H9 (cell line): ENCODE measurements around the gene USP44. TPM values are rescaled to one million over a fixed set of nuclear protein-coding genes. Genes with fewer than 3 reads are reported as not detected.

Experiments used
- DNase-seq: peaks from one replicate; pipeline ENCODE4 v3.0.0-alpha.2; 2017
- H2AFZ ChIP-seq: one replicate; pipeline ENCODE4 v1.6.1; 2013; ENCODE audit warnings: mild to moderate bottlenecking, low read length, control low read depth, moderate library complexity
- H2AK5ac ChIP-seq: 2 replicates; pipeline ENCODE4 v1.6.1; 2013; ENCODE audit warnings: low read length, control low read depth, mixed read lengths; ENCODE audit not compliant: insufficient read length
- H2BK120ac ChIP-seq: one replicate; pipeline ENCODE4 v1.6.1; 2013; ENCODE audit warnings: low read depth, mild to moderate bottlenecking, low read length, control low read depth, inconsistent platforms; ENCODE audit not compliant: poor library complexity, severe bottlenecking
- H2BK12ac ChIP-seq: 2 replicates; pipeline ENCODE4 v1.6.1; 2013; ENCODE audit warnings: low read length, control low read depth, mixed read lengths, low read depth; ENCODE audit not compliant: insufficient read length
- H2BK15ac ChIP-seq: 2 replicates; pipeline ENCODE4 v1.6.1; 2013; ENCODE audit warnings: low read depth, low read length, control low read depth
- H2BK20ac ChIP-seq: one replicate; pipeline ENCODE4 v1.6.1; 2013; ENCODE audit warnings: low read depth, mild to moderate bottlenecking, low read length, control low read depth, inconsistent platforms; ENCODE audit not compliant: poor library complexity, severe bottlenecking
- H2BK5ac ChIP-seq: 2 replicates; pipeline ENCODE4 v1.6.1; 2013; ENCODE audit warnings: low read length, control low read depth, mixed read lengths; ENCODE audit not compliant: insufficient read length
- H3K14ac ChIP-seq: 2 replicates; pipeline ENCODE4 v1.6.1; 2013; ENCODE audit warnings: low read length, control low read depth; ENCODE audit not compliant: insufficient read depth
- H3K18ac ChIP-seq: 2 replicates; pipeline ENCODE4 v1.6.1; 2013; ENCODE audit warnings: low read depth, mild to moderate bottlenecking, mixed read lengths, low read length, control low read depth; ENCODE audit not compliant: insufficient read length
- H3K23ac ChIP-seq: 2 replicates; pipeline ENCODE4 v1.6.1; 2013; ENCODE audit warnings: low read length, control low read depth, mixed read lengths, low read depth; ENCODE audit not compliant: insufficient read length
- H3K23me2 ChIP-seq: 2 replicates; pipeline ENCODE4 v1.6.1; 2013; ENCODE audit warnings: low read depth, mild to moderate bottlenecking, mixed read lengths, low read length, control low read depth; ENCODE audit not compliant: insufficient read length, poor library complexity, severe bottlenecking
- H3K27ac ChIP-seq: 2 replicates; pipeline ENCODE4 v1.5.1; 2013; ENCODE audit warnings: low read length, control low read depth, mixed read lengths, low read depth; ENCODE audit not compliant: insufficient read length
- H3K27me3 ChIP-seq: 2 replicates; pipeline ENCODE4 v1.6.1; 2013; ENCODE audit warnings: low read length, control low read depth, inconsistent platforms; ENCODE audit not compliant: insufficient read depth
- H3K4ac ChIP-seq: 2 replicates; pipeline ENCODE4 v1.6.1; 2013; ENCODE audit warnings: low read depth, mild to moderate bottlenecking, control low read depth, inconsistent platforms, low read length, moderate library complexity
- H3K4me1 ChIP-seq: 2 replicates; pipeline ENCODE4 v1.6.1; 2013; ENCODE audit warnings: low read length, control low read depth, inconsistent platforms; ENCODE audit not compliant: insufficient read depth
- H3K4me2 ChIP-seq: 2 replicates; pipeline ENCODE4 v1.6.1; 2013; ENCODE audit warnings: low read length, control low read depth, mixed read lengths; ENCODE audit not compliant: insufficient read length, insufficient read depth
- H3K56ac ChIP-seq: 2 replicates; pipeline ENCODE4 v1.6.1; 2013; ENCODE audit warnings: low read depth, mild to moderate bottlenecking, mixed read lengths, low read length, control low read depth; ENCODE audit not compliant: insufficient read length
- H3K79me1 ChIP-seq: 2 replicates; pipeline ENCODE4 v1.6.1; 2013; ENCODE audit warnings: low read depth, mild to moderate bottlenecking, moderate library complexity, low read length, control low read depth, inconsistent platforms; ENCODE audit not compliant: insufficient read depth, poor library complexity, severe bottlenecking
- H3K79me2 ChIP-seq: 2 replicates; pipeline ENCODE4 v1.6.1; 2013; ENCODE audit warnings: low read length, control low read depth, inconsistent platforms; ENCODE audit not compliant: insufficient read depth
- H3K9ac ChIP-seq: 2 replicates; pipeline ENCODE4 v1.6.1; 2013; ENCODE audit warnings: low read length, control low read depth, mixed read lengths; ENCODE audit not compliant: insufficient read length; ENCODE audit errors: extremely low read depth
- H3K9me3 ChIP-seq: one replicate; pipeline ENCODE4 v1.6.1; 2013; ENCODE audit warnings: low read depth, low read length, inconsistent platforms; ENCODE audit not compliant: control insufficient read depth
- H3T11ph ChIP-seq: one replicate; pipeline ENCODE4 v1.6.1; 2013; ENCODE audit warnings: mild to moderate bottlenecking, low read length, control low read depth, inconsistent platforms
- H4K20me1 ChIP-seq: one replicate; pipeline ENCODE4 v1.6.1; 2013; ENCODE audit not compliant: control insufficient read depth, insufficient read length, insufficient read depth
- H4K5ac ChIP-seq: 2 replicates; pipeline ENCODE4 v1.6.1; 2013; ENCODE audit warnings: low read depth, mild to moderate bottlenecking, mixed read lengths, low read length, control low read depth; ENCODE audit not compliant: insufficient read length
- H4K8ac ChIP-seq: replicated peaks from 2 replicates; pipeline ENCODE4 v1.6.1; 2013; ENCODE audit warnings: low read length, control low read depth, mixed read lengths, low read depth; ENCODE audit not compliant: insufficient read length
- H4K91ac ChIP-seq: 2 replicates; pipeline ENCODE4 v1.6.1; 2013; ENCODE audit warnings: low read depth, mild to moderate bottlenecking, moderate library complexity, mixed read lengths, low read length, control low read depth; ENCODE audit not compliant: insufficient read length
- H3K27ac Mint-ChIP-seq, 3 experiments: 2 replicates in 2 of 3; 3 replicates in 1 of 3; pipeline ENCODE4 v1.8.0; 2020 to 2021; ENCODE audit warnings: mixed read lengths in 3 of 3, mild to moderate bottlenecking in 1 of 3, moderate library complexity in 1 of 3
- H3K27me3 Mint-ChIP-seq: 2 replicates; pipeline ENCODE4 v1.8.0; 2021; ENCODE audit warnings: low read depth, mild to moderate bottlenecking, moderate library complexity, mixed read lengths
- H3K36me3 Mint-ChIP-seq, 3 experiments: 2 replicates in 2 of 3; 3 replicates in 1 of 3; pipeline ENCODE4 v1.8.0; 2020 to 2021; ENCODE audit warnings: low read depth in 3 of 3, mixed read lengths in 3 of 3; ENCODE audit not compliant: insufficient read depth in 1 of 3
- H3K4me1 Mint-ChIP-seq, 2 experiments: 2 replicates each; pipeline ENCODE4 v1.8.0; 2020; ENCODE audit warnings: mixed read lengths in 2 of 2
- H3K4me3 Mint-ChIP-seq, 2 experiments: 2 replicates in 1 of 2; 3 replicates in 1 of 2; pipeline ENCODE4 v1.8.0; 2020 to 2021; ENCODE audit warnings: mild to moderate bottlenecking in 2 of 2, mixed read lengths in 2 of 2, moderate library complexity in 1 of 2
- H3K9me3 Mint-ChIP-seq, 2 experiments: 2 replicates in 1 of 2; 3 replicates in 1 of 2; pipeline ENCODE4 v1.8.0; 2020; ENCODE audit warnings: mild to moderate bottlenecking in 2 of 2, mixed read lengths in 2 of 2, moderate library complexity in 1 of 2
- WGBS: extraction: QIAGEN DNeasy Blood & Tissue Kit; methylation state at CpG from one replicate; pipeline ENCODE4 v1.1.7; 2013; ENCODE audit warnings: missing lambda C conversion rate, low lambda C conversion rate, mixed read lengths; ENCODE audit not compliant: insufficient read length; ENCODE audit errors: extremely low coverage; 5-methylcytosine and 5-hydroxymethylcytosine counted together
- total RNA-seq: library from RNA; stranded (reverse); gene quantifications from 2 replicates; pipeline ENCODE4 v1.2.1, GENCODE V29; 2021
- TF ChIP-seq, protein P1 (sequence below): fragments of 200-600 bp; sonication (generic); conservative IDR thresholded peaks from 3 replicates; pipeline ENCODE4 v1.8.0; 2021; ENCODE audit warnings: antibody characterized with exemption, mild to moderate bottlenecking

USP44 gene
- total RNA-seq, 1 experiment from 2014 or later = 185 TPM

DNA sequence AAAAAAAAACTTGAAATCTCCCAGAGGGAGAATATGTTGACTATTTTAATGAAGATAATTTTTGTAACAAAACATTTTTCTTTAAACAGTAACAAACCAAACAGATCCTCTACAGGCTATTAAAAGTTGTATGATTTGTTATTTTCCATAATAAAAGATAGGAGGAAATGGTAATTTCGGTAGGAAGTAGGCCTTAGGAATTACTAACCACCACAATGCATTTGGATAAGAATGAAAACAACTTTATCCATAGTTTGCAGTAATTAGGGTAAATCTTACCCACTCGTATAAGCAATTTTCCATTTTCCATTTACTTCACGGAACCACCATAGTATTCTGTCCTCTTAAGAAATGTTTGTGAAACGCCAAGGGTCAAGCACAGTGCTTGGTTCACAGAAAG is 6.0 kb downstream of the USP44 start:
- no peaks in the 10 kb centered on the region for H3K23me2 ChIP-seq
- no peak overlapping the region for H2BK15ac ChIP-seq
- no peaks in the 10 kb centered on the region for H3K27me3 ChIP-seq
- peak overlapping the region; percentile 83 for H3K27ac ChIP-seq
- H2BK20ac ChIP-seq = no peak overlapping the region
- H3K56ac ChIP-seq = no peak overlapping the region
- H4K5ac ChIP-seq = no peak overlapping the region
- no peaks in the 10 kb centered on the region; the same call in 1 of the 2 replicates for H3K4me1 ChIP-seq
- no peak overlapping the region for H2AK5ac ChIP-seq
- peaks cover 32% of the 10 kb centered on the region; the same call in 1 of the 2 replicates for H3K79me2 ChIP-seq
- H4K8ac ChIP-seq = no peak overlapping the region
- H4K20me1 ChIP-seq = no peaks in the 10 kb centered on the region
- no peak overlapping the region for H3T11ph ChIP-seq
- no peak overlapping the region for H2BK5ac ChIP-seq
- H3K23ac ChIP-seq = no peak overlapping the region
- peaks cover 1% of the 10 kb centered on the region; the same call in 1 of the 2 replicates for H3K27me3 Mint-ChIP-seq
- no peak overlapping the region for H2BK12ac ChIP-seq
- H3K4me3 Mint-ChIP-seq = peak overlapping the region; percentile 83 to 96
- no peak for DNase-seq
- no peak overlapping the region for H3K14ac ChIP-seq
- H3K18ac ChIP-seq = no peak overlapping the region
- no peaks in the 10 kb centered on the region for H3K9me3 ChIP-seq
- H3K4me1 Mint-ChIP-seq = peaks cover 34 to 41% of the 10 kb centered on the region in 2 experiments
- no peak overlapping the region for H3K4ac ChIP-seq
- no CpG with 5 or more reads among the region's 4 CpGs for WGBS
- H4K91ac ChIP-seq = no peak overlapping the region
- H3K27ac Mint-ChIP-seq = peak overlapping the region; percentile 11 to 93 (median 89); a peak in 6 of 7 replicates
- H3K9me3 Mint-ChIP-seq = peaks cover 0 to 5% of the 10 kb centered on the region in 2 experiments; a peak in 2 of 5 replicates
- H3K9ac ChIP-seq = peak overlapping the region; percentile 36
- TF ChIP-seq, protein P1, sequence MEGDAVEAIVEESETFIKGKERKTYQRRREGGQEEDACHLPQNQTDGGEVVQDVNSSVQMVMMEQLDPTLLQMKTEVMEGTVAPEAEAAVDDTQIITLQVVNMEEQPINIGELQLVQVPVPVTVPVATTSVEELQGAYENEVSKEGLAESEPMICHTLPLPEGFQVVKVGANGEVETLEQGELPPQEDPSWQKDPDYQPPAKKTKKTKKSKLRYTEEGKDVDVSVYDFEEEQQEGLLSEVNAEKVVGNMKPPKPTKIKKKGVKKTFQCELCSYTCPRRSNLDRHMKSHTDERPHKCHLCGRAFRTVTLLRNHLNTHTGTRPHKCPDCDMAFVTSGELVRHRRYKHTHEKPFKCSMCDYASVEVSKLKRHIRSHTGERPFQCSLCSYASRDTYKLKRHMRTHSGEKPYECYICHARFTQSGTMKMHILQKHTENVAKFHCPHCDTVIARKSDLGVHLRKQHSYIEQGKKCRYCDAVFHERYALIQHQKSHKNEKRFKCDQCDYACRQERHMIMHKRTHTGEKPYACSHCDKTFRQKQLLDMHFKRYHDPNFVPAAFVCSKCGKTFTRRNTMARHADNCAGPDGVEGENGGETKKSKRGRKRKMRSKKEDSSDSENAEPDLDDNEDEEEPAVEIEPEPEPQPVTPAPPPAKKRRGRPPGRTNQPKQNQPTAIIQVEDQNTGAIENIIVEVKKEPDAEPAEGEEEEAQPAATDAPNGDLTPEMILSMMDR = no peak
- H2BK120ac ChIP-seq = no peak overlapping the region
- H3K36me3 Mint-ChIP-seq = peaks cover 30 to 36% (median 34%) of the 10 kb centered on the region in 3 experiments
- H2AFZ ChIP-seq = no peak overlapping the region
- peak overlapping the region; percentile 92 for H3K4me2 ChIP-seq
- peaks cover 3% of the 10 kb centered on the region for H3K79me1 ChIP-seq
